Measurements from ENCODE around the gene CDK6. TPM values are rescaled to one million over a fixed set of nuclear protein-coding genes. Genes with fewer than 3 reads are reported as not detected.

CDK6 gene
- total and polyA plus RNA-seq, 2 experiments from 2014 or later, result 17.8 to 61.5 TPM

DNA sequence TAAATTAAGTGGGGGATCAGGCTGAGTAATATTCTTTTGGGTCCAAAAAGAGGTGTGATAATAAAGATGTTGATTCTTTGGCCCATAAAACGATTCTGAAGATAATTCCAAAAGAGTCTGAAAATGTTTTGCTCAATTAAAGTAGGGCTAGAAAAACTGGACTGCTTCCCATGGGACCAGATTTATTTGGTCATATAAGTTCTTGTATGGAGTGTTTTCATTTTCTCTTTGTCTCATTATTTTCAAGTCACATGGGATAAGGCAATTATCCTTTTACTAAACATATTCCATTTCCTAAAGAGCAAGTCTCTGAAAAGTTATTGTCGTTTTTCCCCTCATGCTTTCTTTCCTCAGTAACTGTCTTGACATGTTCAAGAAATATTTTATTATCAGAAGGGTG is 41.5 kb downstream of the CDK6 start:
- no peak overlapping the region for H2AFZ ChIP-seq
- WGBS, 2 experiments (ENCODE audit: low coverage in 1 of 2, low lambda C conversion rate in 2 of 2, missing lambda C conversion rate in 2 of 2), result 2 to 7% methylated on average over 2 of the region's 2 CpGs
- TF ChIP-seq EZH2 (IDR thresholded peaks at IDR 0.05; ENCODE audit: insufficient read depth, poor library complexity, severe bottlenecking) (no peak), EZH2phosphoT487 (IDR thresholded peaks at IDR 0.05; ENCODE audit: insufficient read depth, low read depth) (no peak)
- no peaks in the 10 kb centered on the region for H4K20me1 ChIP-seq (ENCODE audit: insufficient read depth)
- peaks cover 67% of the 10 kb centered on the region for H3K4me1 ChIP-seq (ENCODE audit: insufficient read depth)
- DNase-seq, result no peak
- H3K9me2 ChIP-seq (ENCODE audit: insufficient read depth), result no peaks in the 10 kb centered on the region
- no peak overlapping the region for H3K9ac ChIP-seq
- no peaks in the 10 kb centered on the region for H3K27me3 ChIP-seq (replicated peaks; ENCODE audit: insufficient read depth)
- H3F3A ChIP-seq (ENCODE audit: insufficient read depth), result peaks cover 40% of the 10 kb centered on the region
- no peak overlapping the region for H3K27ac ChIP-seq
- in situ Hi-C loops (cut with MboI), result no loop called here
- no peak overlapping the region for H3K4me2 ChIP-seq (ENCODE audit: unreplicated experiment)
- no peaks in the 10 kb centered on the region for H3K36me3 ChIP-seq (ENCODE audit: low read depth)
- peaks cover 96% of the 10 kb centered on the region for H3K79me2 ChIP-seq (ENCODE audit: insufficient read depth)
- no peaks in the 10 kb centered on the region for H3K9me3 ChIP-seq (ENCODE audit: low read depth)
- no peak overlapping the region for H3K4me3 ChIP-seq

DNA sequence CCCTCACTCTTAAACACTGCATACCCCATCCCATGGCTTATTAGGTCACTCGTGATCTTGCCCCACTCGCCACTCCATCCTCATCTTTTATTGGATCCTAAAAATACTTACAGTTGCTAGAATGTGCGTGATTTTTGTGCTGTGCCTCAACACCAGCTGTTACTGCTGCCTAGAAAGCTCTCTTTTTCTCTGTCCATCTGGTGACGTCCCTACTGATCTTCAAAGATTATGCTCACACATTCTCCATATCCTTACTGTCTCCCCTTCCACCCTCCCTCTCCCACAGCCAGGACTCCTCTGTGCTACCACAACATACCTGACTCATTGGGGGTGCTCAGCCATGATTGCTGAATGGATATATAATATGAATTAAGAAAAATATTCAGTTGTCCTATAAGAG is 42.0 kb downstream of the CDK6 start:
- peaks cover 96% of the 10 kb centered on the region for H3K79me2 ChIP-seq (ENCODE audit: insufficient read depth)
- no peak overlapping the region for H3K27ac ChIP-seq
- 74 to 87% methylated on average over 4 of the region's 4 CpGs for WGBS, 2 experiments (ENCODE audit: low coverage in 1 of 2, low lambda C conversion rate in 2 of 2, missing lambda C conversion rate in 2 of 2)
- no peaks in the 10 kb centered on the region for H3K9me2 ChIP-seq (ENCODE audit: insufficient read depth)
- no peak overlapping the region for H3K4me2 ChIP-seq (ENCODE audit: unreplicated experiment)
- no peaks in the 10 kb centered on the region for H4K20me1 ChIP-seq (ENCODE audit: insufficient read depth)
- in situ Hi-C loops (cut with MboI), result no loop called here
- no peak overlapping the region for H3K9ac ChIP-seq
- TF ChIP-seq EZH2phosphoT487 (IDR thresholded peaks at IDR 0.05; ENCODE audit: insufficient read depth, low read depth), result no peak
- no peak for TF ChIP-seq EZH2 (IDR thresholded peaks at IDR 0.05; ENCODE audit: insufficient read depth, poor library complexity, severe bottlenecking)
- H3F3A ChIP-seq (ENCODE audit: insufficient read depth), result peaks cover 45% of the 10 kb centered on the region
- DNase-seq, result no peak
- H3K36me3 ChIP-seq (ENCODE audit: low read depth), result no peaks in the 10 kb centered on the region
- H3K4me3 ChIP-seq, result no peak overlapping the region
- H3K27me3 ChIP-seq (replicated peaks; ENCODE audit: insufficient read depth), result no peaks in the 10 kb centered on the region
- H3K9me3 ChIP-seq (ENCODE audit: low read depth), result no peaks in the 10 kb centered on the region
- peaks cover 67% of the 10 kb centered on the region for H3K4me1 ChIP-seq (ENCODE audit: insufficient read depth)
- H2AFZ ChIP-seq, result no peak overlapping the region

DNA sequence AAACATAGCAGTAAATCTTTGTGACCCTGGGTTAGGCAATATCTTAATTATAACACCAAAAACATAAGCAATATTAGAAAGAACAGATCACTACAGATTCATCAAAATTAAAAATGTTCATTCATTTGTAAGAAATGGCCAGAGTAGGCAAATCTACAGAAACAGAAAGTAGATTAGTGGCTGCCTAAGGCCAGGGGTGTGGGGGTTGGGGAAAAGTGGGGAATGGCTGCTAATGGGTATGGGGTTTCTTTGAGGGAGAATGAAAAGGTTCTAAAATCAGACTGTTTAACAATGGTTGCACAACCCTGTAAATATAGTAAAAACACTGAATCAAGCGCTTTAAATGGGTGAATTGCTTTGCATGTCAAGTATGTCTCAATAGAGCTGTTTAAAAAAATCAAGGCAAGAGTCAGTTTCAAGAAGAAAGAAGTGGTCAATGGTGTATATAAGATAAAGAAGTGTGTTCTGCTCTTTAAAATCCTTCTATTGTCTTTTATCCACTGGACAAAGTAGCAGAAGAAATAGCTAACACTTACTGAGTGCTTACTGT is 42.6 kb downstream of the CDK6 start:
- Histone ChIP-seq H3K79me2 (ENCODE audit: insufficient read depth) (peaks cover 96% of the 10 kb centered on the region), H2AFZ (no peak overlapping the region), H3K9me3 (ENCODE audit: low read depth) (no peaks in the 10 kb centered on the region), H3K4me3 (no peak overlapping the region), H3K9ac (no peak overlapping the region), H3K9me2 (ENCODE audit: insufficient read depth) (no peaks in the 10 kb centered on the region), H3K36me3 (ENCODE audit: low read depth) (0 out of 2 replicates have a peak, but pooled peaks cover 4% of the 10 kb centered on the region), H3K27me3 (replicated peaks; ENCODE audit: insufficient read depth) (no peaks in the 10 kb centered on the region), H3K4me2 (ENCODE audit: unreplicated experiment) (no peak overlapping the region), H3F3A (ENCODE audit: insufficient read depth) (peaks cover 51% of the 10 kb centered on the region), H4K20me1 (ENCODE audit: insufficient read depth) (no peaks in the 10 kb centered on the region), H3K27ac (no peak overlapping the region), H3K4me1 (ENCODE audit: insufficient read depth) (peaks cover 64% of the 10 kb centered on the region)
- TF ChIP-seq EZH2phosphoT487 (IDR thresholded peaks at IDR 0.05; ENCODE audit: insufficient read depth, low read depth) (no peak), EZH2 (IDR thresholded peaks at IDR 0.05; ENCODE audit: insufficient read depth, poor library complexity, severe bottlenecking) (no peak)
- in situ Hi-C loops (cut with MboI), result no loop called here
- 90 to 95% methylated on average over 1 of the region's 1 CpG for WGBS, 2 experiments (ENCODE audit: low coverage in 1 of 2, low lambda C conversion rate in 2 of 2, missing lambda C conversion rate in 2 of 2)
- no peak for DNase-seq

DNA sequence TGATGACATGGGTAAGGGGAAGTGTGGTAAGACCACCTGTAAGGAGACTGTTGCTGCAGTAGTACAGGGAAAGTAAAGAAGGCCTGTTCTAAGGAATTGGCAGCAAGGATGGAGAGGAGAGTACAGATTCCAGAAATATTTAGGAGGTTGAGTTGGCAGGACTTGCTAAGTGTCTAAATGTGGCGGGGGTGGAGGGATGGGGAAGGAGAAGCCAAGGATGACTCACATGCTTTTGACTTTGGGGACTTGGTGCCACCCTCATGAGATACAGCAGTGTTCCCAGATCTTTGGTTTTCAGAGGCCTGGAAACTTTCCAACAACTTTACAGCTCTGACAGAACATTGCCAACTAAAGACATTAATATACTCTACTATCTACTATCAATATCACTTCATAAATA is 45.4 kb downstream of the CDK6 start:
- no peaks in the 10 kb centered on the region for H4K20me1 ChIP-seq (ENCODE audit: insufficient read depth)
- 0 to 5% methylated on average over 1 of the region's 1 CpG for WGBS, 2 experiments (ENCODE audit: low coverage in 1 of 2, low lambda C conversion rate in 2 of 2, missing lambda C conversion rate in 2 of 2)
- peaks cover 37% of the 10 kb centered on the region for H3F3A ChIP-seq (ENCODE audit: insufficient read depth)
- no peak overlapping the region; the same call in 1 of the 2 replicates for H3K9ac ChIP-seq
- in situ Hi-C loops (cut with MboI), result no loop called here
- H2AFZ ChIP-seq, result no peak overlapping the region
- no peaks in the 10 kb centered on the region for H3K9me3 ChIP-seq (ENCODE audit: low read depth)
- H3K36me3 ChIP-seq (ENCODE audit: low read depth), result peaks cover 14% of the 10 kb centered on the region; the same call in 1 of the 2 replicates
- peak overlapping the region; percentile 43 for H3K27ac ChIP-seq
- H3K9me2 ChIP-seq (ENCODE audit: insufficient read depth), result no peaks in the 10 kb centered on the region
- peaks cover 96% of the 10 kb centered on the region for H3K79me2 ChIP-seq (ENCODE audit: insufficient read depth)
- peaks cover 42% of the 10 kb centered on the region for H3K4me1 ChIP-seq (ENCODE audit: insufficient read depth)
- peak overlapping the region; percentile 55 for H3K4me2 ChIP-seq (ENCODE audit: unreplicated experiment)
- peak; percentile 89 for DNase-seq
- H3K27me3 ChIP-seq (replicated peaks; ENCODE audit: insufficient read depth), result no peaks in the 10 kb centered on the region
- peak overlapping the region; percentile 19; the same call in 1 of the 2 replicates for H3K4me3 ChIP-seq
- TF ChIP-seq EZH2phosphoT487 (IDR thresholded peaks at IDR 0.05; ENCODE audit: insufficient read depth, low read depth) (no peak), EZH2 (IDR thresholded peaks at IDR 0.05; ENCODE audit: insufficient read depth, poor library complexity, severe bottlenecking) (no peak)

All from GM23248 (cell line).